ENCODE results near the gene PTPRF. TPM values are rescaled to one million over a fixed set of nuclear protein-coding genes. Genes with fewer than 3 reads are reported as not detected.

The PTPRF gene
- total RNA-seq, 1 donor from 2014 or later, result 259 TPM

- peak; percentile 29 for DNase-seq (ENCODE audit: low read depth)
Measured at GRCh38 chr1:43577655-43578542, 47.2 kb downstream of the PTPRF start.

GRCh38 chr1:43580039-43580438 is 49.4 kb downstream of the PTPRF start:
- no peak for DNase-seq (ENCODE audit: low read depth)

- peak; percentile 96 for DNase-seq (ENCODE audit: low read depth)
Measured at GRCh38 chr1:43582162-43582566, 51.5 kb downstream of the PTPRF start.

GRCh38 chr1:43583058-43583457 is 52.4 kb downstream of the PTPRF start:
- no peak for DNase-seq (ENCODE audit: low read depth)

- no peak for DNase-seq (ENCODE audit: low read depth)
Measured at GRCh38 chr1:43584204-43584603, 53.5 kb downstream of the PTPRF start.

- DNase-seq (ENCODE audit: low read depth), result no peak
Measured at GRCh38 chr1:43585557-43585956, 54.9 kb downstream of the PTPRF start.

- no peak for DNase-seq (ENCODE audit: low read depth)
Measured at GRCh38 chr1:43586136-43586731, 55.6 kb downstream of the PTPRF start.

GRCh38 chr1:43587001-43587400 is 56.3 kb downstream of the PTPRF start:
- no peak for DNase-seq (ENCODE audit: low read depth)

GRCh38 chr1:43587594-43587993 is 56.9 kb downstream of the PTPRF start:
- peak; percentile 23 for DNase-seq (ENCODE audit: low read depth)

GRCh38 chr1:43588592-43588991 is 57.9 kb downstream of the PTPRF start:
- DNase-seq (ENCODE audit: low read depth), result no peak

- DNase-seq (ENCODE audit: low read depth), result no peak
Measured at GRCh38 chr1:43590388-43590925, 59.8 kb downstream of the PTPRF start.

GRCh38 chr1:43591181-43591580 is 60.5 kb downstream of the PTPRF start:
- DNase-seq (ENCODE audit: low read depth), result no peak

GRCh38 chr1:43592051-43592665 is 61.5 kb downstream of the PTPRF start:
- DNase-seq (ENCODE audit: low read depth), result no peak

- DNase-seq (ENCODE audit: low read depth), result no peak
Measured at GRCh38 chr1:43592974-43593683, 62.4 kb downstream of the PTPRF start.

- DNase-seq (ENCODE audit: low read depth), result no peak
Measured at GRCh38 chr1:43596579-43596978, 65.9 kb downstream of the PTPRF start.

- no peak for DNase-seq (ENCODE audit: low read depth)
Measured at GRCh38 chr1:43597028-43597427, 66.3 kb downstream of the PTPRF start.

- no peak for DNase-seq (ENCODE audit: low read depth)
Measured at GRCh38 chr1:43597721-43598120, 67.0 kb downstream of the PTPRF start.

GRCh38 chr1:43598622-43599021 is 67.9 kb downstream of the PTPRF start:
- DNase-seq (ENCODE audit: low read depth), result no peak

- no peak for DNase-seq (ENCODE audit: low read depth)
Measured at GRCh38 chr1:43600033-43601020, 69.6 kb downstream of the PTPRF start.

- no peak for DNase-seq (ENCODE audit: low read depth)
Measured at GRCh38 chr1:43602990-43603389, 72.3 kb downstream of the PTPRF start.

- DNase-seq (ENCODE audit: low read depth), result no peak
Measured at GRCh38 chr1:43604192-43604591, 73.5 kb downstream of the PTPRF start.
